Neural cell (in vitro differentiated cells): Measurements from ENCODE around the gene FAM168A. TPM values are rescaled to one million over a fixed set of nuclear protein-coding genes. Genes with fewer than 3 reads are reported as not detected.

ENCODE experiments used
- H2AFZ ChIP-seq: fragments of 200-600, 300-800 bp; sonication (generic), shearing (Covaris generic); 2 replicates; pipeline ENCODE4 v1.6.0; 2014; ENCODE audit warnings: low read depth, mild to moderate bottlenecking, antibody characterized with exemption, low read length, moderate library complexity
- H3F3A ChIP-seq: fragments of 200-600 bp; shearing (Covaris generic); 2 replicates; pipeline ENCODE4 v1.6.1; 2016; ENCODE audit warnings: mild to moderate bottlenecking, moderate library complexity, mixed read lengths, antibody characterized with exemption, low read length; ENCODE audit not compliant: insufficient read depth, poor library complexity, severe bottlenecking
- H3K27ac ChIP-seq: fragments of 200-600, 300-800 bp; sonication (generic), shearing (Covaris generic); 2 replicates; pipeline ENCODE4 v1.5.1; 2014; ENCODE audit warnings: mild to moderate bottlenecking, low read length, moderate library complexity
- H3K27me3 ChIP-seq: fragments of 300-800, 200-600 bp; sonication (generic), shearing (Covaris generic); 2 replicates; pipeline ENCODE4 v1.6.0; 2014; ENCODE audit warnings: mild to moderate bottlenecking, low read depth, low read length, moderate library complexity; ENCODE audit not compliant: insufficient read depth
- H3K36me3 ChIP-seq: fragments of 300-800, 200-600 bp; sonication (generic), shearing (Covaris generic); 2 replicates; pipeline ENCODE4 v1.5.1; 2014; ENCODE audit warnings: mild to moderate bottlenecking, antibody characterized with exemption, low read length, moderate library complexity; ENCODE audit not compliant: insufficient read depth
- H3K4me2 ChIP-seq: fragments of 300-800, 200-600 bp; sonication (generic), shearing (Covaris generic); 2 replicates; pipeline ENCODE4 v1.6.0; 2014; ENCODE audit warnings: mild to moderate bottlenecking, low read length
- H3K4me3 ChIP-seq: fragments of 300-800, 200-600 bp; sonication (generic), shearing (Covaris generic); 2 replicates; pipeline ENCODE4 v1.5.1; 2014; ENCODE audit warnings: mild to moderate bottlenecking, low read length, moderate library complexity
- H3K79me2 ChIP-seq: fragments of 200-600 bp; shearing (Covaris generic); replicated peaks from 2 replicates; pipeline ENCODE4 v1.6.0; 2014; ENCODE audit warnings: mild to moderate bottlenecking, low read length, moderate library complexity; ENCODE audit not compliant: insufficient read depth
- H3K9ac ChIP-seq: fragments of 300-800, 200-600 bp; sonication (generic), shearing (Covaris generic); 2 replicates; pipeline ENCODE4 v1.6.1; 2016; ENCODE audit warnings: mild to moderate bottlenecking, low read length, mixed read lengths
- H3K9me2 ChIP-seq: fragments of 200-600 bp; shearing (Covaris generic); 2 replicates; pipeline ENCODE4 v1.6.1; 2016; ENCODE audit warnings: mild to moderate bottlenecking, low read length, mixed read lengths; ENCODE audit not compliant: insufficient read depth
- H3K9me3 ChIP-seq: fragments of 200-600, 300-800 bp; sonication (generic), shearing (Covaris generic); 2 replicates; pipeline ENCODE4 v1.6.1; 2016; ENCODE audit warnings: mild to moderate bottlenecking, mixed run types, low read length, moderate library complexity, mixed read lengths
- H4K20me1 ChIP-seq: fragments of 200-600 bp; shearing (Covaris generic); 2 replicates; pipeline ENCODE4 v1.6.1; 2016; ENCODE audit warnings: mild to moderate bottlenecking, mixed run types; ENCODE audit not compliant: insufficient read depth
- CTCF ChIP-seq: fragments of 450-650 bp; IDR thresholded peaks from 2 replicates; pipeline ENCODE4 v1.5.1; 2014; ENCODE audit warnings: antibody characterized with exemption, mild to moderate bottlenecking, moderate library complexity; ENCODE audit not compliant: poor library complexity, severe bottlenecking
- EP300 ChIP-seq: fragments of 450-650 bp; conservative IDR thresholded peaks from 2 replicates; pipeline ENCODE4 v1.6.1; 2014; ENCODE audit warnings: antibody characterized with exemption, mild to moderate bottlenecking, moderate library complexity; ENCODE audit not compliant: poor library complexity, severe bottlenecking
- EZH2 ChIP-seq: fragments of 200-600, 300-800 bp; shearing (Covaris generic), sonication (generic); IDR thresholded peaks from 2 replicates; pipeline ENCODE4 v1.6.1; 2014; ENCODE audit warnings: antibody characterized with exemption, low read length, borderline replicate concordance, mild to moderate bottlenecking; ENCODE audit not compliant: insufficient read depth, poor library complexity, severe bottlenecking
- MXI1 ChIP-seq: fragments of 450-650 bp; conservative IDR thresholded peaks from 2 replicates; pipeline ENCODE4 v1.6.1; 2014; ENCODE audit warnings: antibody characterized with exemption, mild to moderate bottlenecking; ENCODE audit not compliant: poor library complexity, severe bottlenecking
- POLR2AphosphoS5 ChIP-seq: IDR thresholded peaks from 2 replicates; pipeline ENCODE4 v1.6.1; 2012
- RAD21 ChIP-seq: fragments of 450-650 bp; conservative IDR thresholded peaks from 2 replicates; pipeline ENCODE4 v1.6.1; 2014; ENCODE audit warnings: antibody characterized with exemption, mild to moderate bottlenecking, moderate library complexity
- REST ChIP-seq: IDR thresholded peaks from 2 replicates; pipeline ENCODE4 v1.6.1; 2012; ENCODE audit warnings: borderline replicate concordance
- SMC3 ChIP-seq: fragments of 450-650 bp; conservative IDR thresholded peaks from 2 replicates; pipeline ENCODE4 v1.6.1; 2014; ENCODE audit warnings: antibody characterized with exemption, mild to moderate bottlenecking, moderate library complexity; ENCODE audit not compliant: poor library complexity
- TAF1 ChIP-seq: IDR thresholded peaks from 2 replicates; pipeline ENCODE4 v1.6.1; 2012; ENCODE audit warnings: low read depth
- polyA plus RNA-seq: library from polyadenylated mRNA; depleted of rRNA; stranded (reverse); fragments of >200 nt; gene quantifications from 2 replicates; pipeline ENCODE4 v1.2.3, GENCODE V29; 2014

Gene FAM168A
- polyA plus RNA-seq, 1 donor from 2014 or later = 67.3 TPM

GRCh38 chr11:73632996-73633395 lies 35.1 kb upstream of the FAM168A start:
- H3K9me2 ChIP-seq = no peaks in the 10 kb centered on the region
- H3K9ac ChIP-seq = no peak overlapping the region
- H2AFZ ChIP-seq = no peak overlapping the region
- H3K4me2 ChIP-seq = no peak overlapping the region
- TF ChIP-seq REST (no peak), CTCF (no peak), SMC3 (no peak), EZH2 (no peak), MXI1 (no peak), EP300 (no peak), RAD21 (no peak), POLR2AphosphoS5 (no peak), TAF1 (no peak)
- no peaks in the 10 kb centered on the region for H3K9me3 ChIP-seq
- H3K4me3 ChIP-seq = no peak overlapping the region
- H3K36me3 ChIP-seq = no peaks in the 10 kb centered on the region
- H3K27ac ChIP-seq = no peak overlapping the region
- H3K27me3 ChIP-seq = no peaks in the 10 kb centered on the region
- H3F3A ChIP-seq = no peaks in the 10 kb centered on the region
- H4K20me1 ChIP-seq = no peaks in the 10 kb centered on the region
- no peaks in the 10 kb centered on the region for H3K79me2 ChIP-seq

- no peak overlapping the region for H3K27ac ChIP-seq
- no peaks in the 10 kb centered on the region for H3K36me3 ChIP-seq
- no peaks in the 10 kb centered on the region for H3K27me3 ChIP-seq
- H3K4me2 ChIP-seq = no peak overlapping the region
- H3F3A ChIP-seq = no peaks in the 10 kb centered on the region
- no peaks in the 10 kb centered on the region for H3K79me2 ChIP-seq
- no peaks in the 10 kb centered on the region for H4K20me1 ChIP-seq
- no peak overlapping the region for H3K4me3 ChIP-seq
- H3K9me2 ChIP-seq = no peaks in the 10 kb centered on the region
- TF ChIP-seq TAF1 (no peak), MXI1 (no peak), POLR2AphosphoS5 (no peak), SMC3 (no peak), REST (no peak), EP300 (no peak), CTCF (no peak), RAD21 (no peak), EZH2 (no peak)
- no peak overlapping the region for H2AFZ ChIP-seq
- H3K9me3 ChIP-seq = no peaks in the 10 kb centered on the region
- no peak overlapping the region for H3K9ac ChIP-seq
These were observed 32.0 kb upstream of the FAM168A start for GRCh38 chr11:73629907-73630306.
